HG03457 (cell line): ENCODE data around the gene CBX2.

ENCODE experiments used
- ATAC-seq: cut with Tn5 transposase; IDR thresholded peaks from one replicate; pipeline ENCODE4 v1.9.1; 2021; ENCODE audit warnings: moderate number of reproducible peaks; ENCODE audit not compliant: unreplicated experiment

Gene CBX2

GRCh38 chr17:79786930-79787643 lies 9.1 kb downstream of the CBX2 start:
- ATAC-seq: no peak

- ATAC-seq: no peak
Observed at GRCh38 chr17:79788455-79788854, 10.5 kb downstream of the CBX2 start.

- no peak for ATAC-seq
Observed at GRCh38 chr17:79788989-79789942, 11.3 kb downstream of the CBX2 start.

GRCh38 chr17:79789943-79790804 lies 12.2 kb downstream of the CBX2 start:
- no peak for ATAC-seq

- ATAC-seq: no peak
Observed at GRCh38 chr17:79790805-79791734, 13.1 kb downstream of the CBX2 start.

- no peak for ATAC-seq
Observed at GRCh38 chr17:79791735-79792161, 13.8 kb downstream of the CBX2 start.

GRCh38 chr17:79792341-79792871 lies 14.5 kb downstream of the CBX2 start:
- no peak for ATAC-seq

- ATAC-seq: no peak
Observed at GRCh38 chr17:79792984-79793923, 15.3 kb downstream of the CBX2 start.

- no peak for ATAC-seq
Observed at GRCh38 chr17:79793924-79794304, 16.0 kb downstream of the CBX2 start.

- no peak for ATAC-seq
Observed at GRCh38 chr17:79794659-79795511, 16.9 kb downstream of the CBX2 start.

- ATAC-seq: no peak
Observed at GRCh38 chr17:79795795-79796443, 18.0 kb downstream of the CBX2 start.

- no peak for ATAC-seq
Observed at GRCh38 chr17:79796444-79796762, 18.5 kb downstream of the CBX2 start.

GRCh38 chr17:79796763-79797491 lies 19.0 kb downstream of the CBX2 start, which contains the start of gene CBX8:
CBX8 (minus strand) TSS chr17:79797077; CDS start chr17:79796998, 79 bp downstream.
- peak; percentile 61 for ATAC-seq

- peak; percentile 21 for ATAC-seq
Observed at GRCh38 chr17:79797492-79798298, 19.7 kb downstream of the CBX2 start.

- ATAC-seq: no peak
Observed at GRCh38 chr17:79798299-79799173, 20.6 kb downstream of the CBX2 start.
